ENCODE data around the gene FLYWCH2. TPM values are rescaled to one million over a fixed set of nuclear protein-coding genes. Genes with fewer than 3 reads are reported as not detected.
A peak's percentile ranks its signal among the peaks of the same experiment; 100 is the strongest.

Gene FLYWCH2
- total RNA-seq, 1 donor from 2014 or later = 63.7 TPM

DNA sequence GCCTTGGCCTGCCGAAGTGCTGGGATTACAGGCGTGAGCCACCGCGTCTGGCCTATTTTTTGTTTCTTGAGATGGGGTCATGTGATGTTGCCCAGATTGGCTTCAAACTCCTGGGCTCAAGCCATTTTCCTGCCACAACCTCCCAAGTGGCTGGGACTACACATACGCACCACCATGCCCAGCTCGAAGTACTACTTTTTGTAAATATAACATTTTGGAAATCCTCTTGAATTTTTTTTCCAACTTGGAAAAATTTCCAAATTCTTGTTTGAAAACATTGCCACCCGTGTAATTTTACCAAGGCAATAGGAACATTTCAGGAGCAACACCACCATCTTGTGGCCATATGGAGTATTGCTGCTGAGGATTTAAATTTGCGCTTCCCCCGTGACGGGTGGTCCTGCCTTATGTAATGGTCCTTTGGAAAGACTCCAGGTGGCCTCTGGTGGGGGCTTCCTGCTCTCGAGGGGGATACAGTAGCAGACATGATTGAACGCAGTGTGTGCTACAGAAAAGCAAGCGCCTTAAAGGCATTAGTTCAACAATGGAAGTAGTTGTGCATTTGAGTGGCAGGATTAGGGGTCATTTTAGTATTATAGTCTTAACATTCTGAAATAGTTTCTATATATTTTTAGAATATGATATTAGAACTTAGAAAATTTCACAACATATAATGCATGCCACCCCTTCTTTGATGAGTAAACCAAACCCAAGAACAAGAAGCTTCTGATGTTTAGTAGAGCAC is 36.7 kb downstream of the FLYWCH2 start:
- Histone ChIP-seq H3K4me3 (ENCODE audit: low read depth, low read length) (no peak overlapping the region), H3K27me3 (ENCODE audit: control insufficient read depth, insufficient read depth, low read length) (no peaks in the 10 kb centered on the region), H3K36me3 (ENCODE audit: control insufficient read depth, insufficient read depth, low read length) (peaks cover 7% of the 10 kb centered on the region)
- FAIRE-seq = no peak
- peak; percentile 57 for DNase-seq (ENCODE audit: low read depth)
- TF ChIP-seq, protein P1, sequence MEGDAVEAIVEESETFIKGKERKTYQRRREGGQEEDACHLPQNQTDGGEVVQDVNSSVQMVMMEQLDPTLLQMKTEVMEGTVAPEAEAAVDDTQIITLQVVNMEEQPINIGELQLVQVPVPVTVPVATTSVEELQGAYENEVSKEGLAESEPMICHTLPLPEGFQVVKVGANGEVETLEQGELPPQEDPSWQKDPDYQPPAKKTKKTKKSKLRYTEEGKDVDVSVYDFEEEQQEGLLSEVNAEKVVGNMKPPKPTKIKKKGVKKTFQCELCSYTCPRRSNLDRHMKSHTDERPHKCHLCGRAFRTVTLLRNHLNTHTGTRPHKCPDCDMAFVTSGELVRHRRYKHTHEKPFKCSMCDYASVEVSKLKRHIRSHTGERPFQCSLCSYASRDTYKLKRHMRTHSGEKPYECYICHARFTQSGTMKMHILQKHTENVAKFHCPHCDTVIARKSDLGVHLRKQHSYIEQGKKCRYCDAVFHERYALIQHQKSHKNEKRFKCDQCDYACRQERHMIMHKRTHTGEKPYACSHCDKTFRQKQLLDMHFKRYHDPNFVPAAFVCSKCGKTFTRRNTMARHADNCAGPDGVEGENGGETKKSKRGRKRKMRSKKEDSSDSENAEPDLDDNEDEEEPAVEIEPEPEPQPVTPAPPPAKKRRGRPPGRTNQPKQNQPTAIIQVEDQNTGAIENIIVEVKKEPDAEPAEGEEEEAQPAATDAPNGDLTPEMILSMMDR (IDR thresholded peaks at IDR 0.05; ENCODE audit: insufficient read depth, low read length, severe bottlenecking) = peak; percentile 65

DNA sequence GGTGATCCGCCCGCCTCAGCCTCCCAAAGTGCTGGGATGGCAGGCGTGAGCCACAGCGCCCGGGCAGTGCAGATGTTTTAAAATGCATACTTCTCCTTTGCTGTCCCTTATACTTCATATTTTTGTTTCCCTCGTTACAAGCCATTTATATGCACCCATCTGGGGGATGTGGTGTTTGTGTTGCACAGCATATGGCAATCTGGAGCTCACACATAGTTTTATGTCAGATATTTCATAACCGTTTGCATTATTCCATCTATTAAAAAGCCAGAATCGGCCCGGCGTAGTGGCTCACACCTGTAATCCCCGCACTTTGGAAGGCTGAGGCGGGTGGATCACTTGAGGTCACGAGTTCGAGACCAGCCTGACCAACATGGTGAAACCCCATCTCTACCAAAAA is 40.5 kb downstream of the FLYWCH2 start:
- TF ChIP-seq, protein P1 (IDR thresholded peaks at IDR 0.05; ENCODE audit: insufficient read depth, low read length, severe bottlenecking) = no peak
- Histone ChIP-seq H3K27me3 (ENCODE audit: control insufficient read depth, insufficient read depth, low read length) (no peaks in the 10 kb centered on the region), H3K36me3 (ENCODE audit: control insufficient read depth, insufficient read depth, low read length) (peaks cover 8% of the 10 kb centered on the region), H3K4me3 (ENCODE audit: low read depth, low read length) (no peak overlapping the region)
- FAIRE-seq (no peak), DNase-seq (ENCODE audit: low read depth) (no peak)

DNA sequence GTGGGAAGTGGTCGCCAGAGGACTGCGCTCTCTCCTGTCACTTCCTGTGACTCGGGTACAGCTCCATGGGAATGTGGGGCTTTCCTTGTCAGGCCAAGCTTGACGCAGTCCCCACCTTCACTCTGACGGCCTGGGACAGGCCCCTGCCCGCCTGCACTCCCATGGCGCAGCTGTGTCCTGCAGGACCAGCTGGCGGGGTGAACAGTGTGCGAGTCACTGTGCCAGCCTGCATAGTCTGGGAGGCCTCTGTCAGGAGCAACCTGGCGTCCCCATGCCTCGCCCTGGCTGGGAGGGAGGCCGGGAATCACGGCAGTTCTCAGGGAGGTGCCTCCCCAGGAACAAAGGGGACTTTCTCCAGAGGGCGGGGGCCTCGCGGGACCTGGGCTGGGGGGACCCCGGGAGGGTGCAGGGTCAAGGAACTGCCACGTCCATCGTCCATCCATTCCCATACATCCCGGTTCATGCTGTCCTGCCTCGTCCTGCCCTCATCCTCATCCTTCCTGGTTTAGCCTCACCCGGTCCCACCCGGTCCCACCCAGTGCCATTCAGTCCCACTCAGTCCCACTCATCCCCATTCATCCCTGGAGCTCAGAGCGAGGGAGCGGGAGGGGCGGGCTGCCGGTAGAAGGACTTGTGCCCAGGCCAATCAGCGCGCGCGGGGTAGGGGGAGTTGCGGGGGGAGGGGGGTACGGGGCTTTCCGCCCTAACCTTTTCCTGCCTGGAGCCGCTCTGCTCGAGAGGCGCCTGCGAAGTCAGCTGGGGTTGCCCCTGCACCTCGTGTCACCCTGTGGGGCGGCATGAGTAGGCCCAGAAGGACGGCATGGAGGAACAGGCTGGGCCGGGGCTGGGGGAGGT is 42.1 kb downstream of the FLYWCH2 start:
- TF ChIP-seq, protein P1 (IDR thresholded peaks at IDR 0.05; ENCODE audit: insufficient read depth, low read length, severe bottlenecking) = no peak
- Histone ChIP-seq H3K36me3 (ENCODE audit: control insufficient read depth, insufficient read depth, low read length) (peaks cover 18% of the 10 kb centered on the region), H3K27me3 (ENCODE audit: control insufficient read depth, insufficient read depth, low read length) (no peaks in the 10 kb centered on the region), H3K4me3 (ENCODE audit: low read depth, low read length) (no peak overlapping the region)
- DNase-seq (ENCODE audit: low read depth) (peak; percentile 80), FAIRE-seq (no peak)

DNA sequence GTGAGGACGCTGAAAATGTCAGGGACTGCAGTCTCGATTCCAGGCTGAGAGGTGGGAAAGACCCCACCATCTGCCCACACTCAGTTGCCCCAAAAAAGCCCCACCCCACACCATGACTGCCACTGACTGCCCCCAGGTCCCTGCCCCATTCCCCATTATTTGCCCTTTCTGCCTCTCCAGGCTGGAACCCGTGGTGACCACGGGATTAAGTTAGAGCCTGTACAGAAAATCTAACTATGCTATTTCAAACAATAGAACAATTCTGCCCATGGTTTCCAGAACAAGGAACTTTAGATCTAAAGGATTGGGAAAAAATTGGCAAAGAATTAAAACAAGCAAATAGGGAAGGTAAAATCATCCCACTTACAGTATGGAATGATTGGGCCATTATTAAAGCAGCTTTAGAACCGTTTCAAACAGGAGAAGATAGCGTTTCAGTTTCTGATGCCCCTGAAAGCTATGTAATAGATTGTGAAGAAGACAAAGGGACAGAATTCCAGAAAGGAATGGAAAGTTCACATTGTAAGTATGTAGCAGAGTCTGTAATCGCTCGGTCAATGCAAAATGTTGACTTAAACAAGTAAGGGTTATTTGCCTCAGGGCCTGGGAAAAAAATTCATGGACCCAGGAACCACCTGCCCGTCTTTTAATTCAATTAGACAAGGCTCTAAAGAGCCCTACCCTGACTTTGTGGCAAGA is 43.1 kb downstream of the FLYWCH2 start:
- Histone ChIP-seq H3K4me3 (ENCODE audit: low read depth, low read length) (no peak overlapping the region), H3K36me3 (ENCODE audit: control insufficient read depth, insufficient read depth, low read length) (peaks cover 22% of the 10 kb centered on the region), H3K27me3 (ENCODE audit: control insufficient read depth, insufficient read depth, low read length) (no peaks in the 10 kb centered on the region)
- TF ChIP-seq, protein P1 (IDR thresholded peaks at IDR 0.05; ENCODE audit: insufficient read depth, low read length, severe bottlenecking) = no peak
- DNase-seq (ENCODE audit: low read depth) (no peak), FAIRE-seq (no peak)

DNA sequence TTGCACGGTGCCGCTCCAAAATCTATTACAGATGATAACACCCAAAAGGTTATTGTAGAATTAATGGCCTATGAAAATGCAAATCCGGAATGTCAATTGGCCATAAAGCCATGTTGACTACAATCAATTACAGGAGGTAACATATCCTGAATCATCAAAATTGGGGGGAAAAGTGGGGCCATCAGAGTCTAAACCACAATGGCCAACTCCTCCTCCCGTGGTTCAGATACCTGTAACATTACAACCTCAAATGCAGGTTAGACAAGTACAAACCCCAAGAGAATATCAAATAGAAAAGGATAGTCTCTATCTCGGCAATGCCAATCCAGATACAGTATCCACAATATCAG is 43.6 kb downstream of the FLYWCH2 start:
- FAIRE-seq = no peak
- no peak overlapping the region for H3K4me3 ChIP-seq (ENCODE audit: low read depth, low read length)
- no peak for DNase-seq (ENCODE audit: low read depth)

More for the DNA sequence above, 43.6 kb downstream of the FLYWCH2 start:
- Histone ChIP-seq H3K36me3 (ENCODE audit: control insufficient read depth, insufficient read depth, low read length) (peaks cover 24% of the 10 kb centered on the region), H3K27me3 (ENCODE audit: control insufficient read depth, insufficient read depth, low read length) (no peaks in the 10 kb centered on the region)
- TF ChIP-seq, protein P1 (IDR thresholded peaks at IDR 0.05; ENCODE audit: insufficient read depth, low read length, severe bottlenecking) = no peak

All from bronchial epithelial cell (primary cell).